ENCODE results near the gene PTPRK. TPM values are rescaled to one million over a fixed set of nuclear protein-coding genes. Genes with fewer than 3 reads are reported as not detected.

Gene PTPRK
- total and polyA plus RNA-seq, 10 of the 15 experiments (the other 5 are each of a cell fraction or from before 2014, with no cell fraction given) = 0.23 to 1.9 (median 0.55) TPM

DNA sequence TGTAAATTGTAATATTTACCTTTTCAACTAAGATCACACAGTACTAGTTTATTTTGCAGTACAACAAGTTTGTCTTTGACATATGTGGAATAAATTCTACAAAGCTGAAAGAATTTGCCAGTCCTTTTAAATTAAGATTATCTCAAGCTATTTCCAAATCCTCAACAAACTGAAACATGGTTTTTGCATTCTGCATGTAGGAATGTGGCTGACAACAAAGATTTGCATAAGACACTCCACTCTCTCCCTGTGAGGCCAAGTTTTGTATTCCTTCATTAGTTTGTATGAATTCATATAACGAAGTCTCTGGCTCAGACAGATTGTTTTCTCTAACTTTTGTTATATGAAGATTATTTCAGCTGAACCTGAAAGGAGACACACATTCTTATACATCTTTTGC, 495.4 kb downstream of the PTPRK start:
- Histone ChIP-seq H3K9me3 (replicated peaks; ENCODE audit: control insufficient read depth, insufficient read depth, low read length) (no peaks in the 10 kb centered on the region), H4K20me1 (ENCODE audit: control insufficient read depth, insufficient read depth) (no peaks in the 10 kb centered on the region), H3K4me3 (no peak overlapping the region), H3K9ac (ENCODE audit: control insufficient read depth, insufficient read depth, low read length) (no peak overlapping the region), H3K79me2 (ENCODE audit: control insufficient read depth, insufficient read depth, low read length) (no peaks in the 10 kb centered on the region), H3K4me2 (ENCODE audit: control insufficient read depth, insufficient read depth) (no peak overlapping the region), H3K36me3 (ENCODE audit: control insufficient read depth in 2 of 2, insufficient read depth in 2 of 2, low read length in 1 of 2) (no peaks in the 10 kb centered on the region), H3K27me3 (replicated peaks in 1 of 2; ENCODE audit: control insufficient read depth in 2 of 2, insufficient read depth in 2 of 2, low read length in 1 of 2) (no peaks in the 10 kb centered on the region), H3K27ac (ENCODE audit: control insufficient read depth, insufficient read depth) (no peak overlapping the region), H2AFZ (ENCODE audit: control insufficient read depth, low read depth, low read length) (no peak overlapping the region), H3K4me1 (ENCODE audit: control insufficient read depth, insufficient read depth, low read length) (no peaks in the 10 kb centered on the region)
- POLR2A ChIA-PET = no interaction called here
- RAD21 ChIA-PET (ENCODE audit: unreplicated experiment) = no interaction called here
- BruUV-seq (replicated peaks) = no TSS peak
- 0% methylated on average over 1 of the region's 1 CpG for WGBS (ENCODE audit: insufficient coverage, insufficient replicate concordance, low lambda C conversion rate, missing lambda C conversion rate)
- in situ Hi-C loops (cut with MboI) (no loop called here), intact Hi-C loops (cut with micrococcal nuclease; ENCODE audit: unreplicated experiment) (no loop called here)
- FAIRE-seq (no peak), ATAC-seq (no peak), DNase-seq (ENCODE audit: low read depth, low spot score) (no peak)
- CTCF ChIA-PET = interaction anchor here (0.8 kb wide), 1 partner anchor 703 kb away, joined by 3 read pairs; no protein-coding TSS in a partner anchor
- SMC1A ChIA-PET (ENCODE audit: uncharacterized antibody, unreplicated experiment) = interaction anchor here (0.7 kb wide), 1 partner anchor 9 kb away, joined by 3 read pairs; no protein-coding TSS in a partner anchor
- TF ChIP-seq, protein P1, sequence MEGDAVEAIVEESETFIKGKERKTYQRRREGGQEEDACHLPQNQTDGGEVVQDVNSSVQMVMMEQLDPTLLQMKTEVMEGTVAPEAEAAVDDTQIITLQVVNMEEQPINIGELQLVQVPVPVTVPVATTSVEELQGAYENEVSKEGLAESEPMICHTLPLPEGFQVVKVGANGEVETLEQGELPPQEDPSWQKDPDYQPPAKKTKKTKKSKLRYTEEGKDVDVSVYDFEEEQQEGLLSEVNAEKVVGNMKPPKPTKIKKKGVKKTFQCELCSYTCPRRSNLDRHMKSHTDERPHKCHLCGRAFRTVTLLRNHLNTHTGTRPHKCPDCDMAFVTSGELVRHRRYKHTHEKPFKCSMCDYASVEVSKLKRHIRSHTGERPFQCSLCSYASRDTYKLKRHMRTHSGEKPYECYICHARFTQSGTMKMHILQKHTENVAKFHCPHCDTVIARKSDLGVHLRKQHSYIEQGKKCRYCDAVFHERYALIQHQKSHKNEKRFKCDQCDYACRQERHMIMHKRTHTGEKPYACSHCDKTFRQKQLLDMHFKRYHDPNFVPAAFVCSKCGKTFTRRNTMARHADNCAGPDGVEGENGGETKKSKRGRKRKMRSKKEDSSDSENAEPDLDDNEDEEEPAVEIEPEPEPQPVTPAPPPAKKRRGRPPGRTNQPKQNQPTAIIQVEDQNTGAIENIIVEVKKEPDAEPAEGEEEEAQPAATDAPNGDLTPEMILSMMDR (IDR thresholded peaks at IDR 0.05 in 2 of 3, conservative IDR thresholded peaks at IDR 0.05 in 1 of 3; ENCODE audit: control insufficient read depth in 2 of 3, extremely low read depth in 1 of 3, insufficient read depth in 1 of 3, low read depth in 3 of 3, low read length in 3 of 3) = no peak
- TF ChIP-seq, protein P2, sequence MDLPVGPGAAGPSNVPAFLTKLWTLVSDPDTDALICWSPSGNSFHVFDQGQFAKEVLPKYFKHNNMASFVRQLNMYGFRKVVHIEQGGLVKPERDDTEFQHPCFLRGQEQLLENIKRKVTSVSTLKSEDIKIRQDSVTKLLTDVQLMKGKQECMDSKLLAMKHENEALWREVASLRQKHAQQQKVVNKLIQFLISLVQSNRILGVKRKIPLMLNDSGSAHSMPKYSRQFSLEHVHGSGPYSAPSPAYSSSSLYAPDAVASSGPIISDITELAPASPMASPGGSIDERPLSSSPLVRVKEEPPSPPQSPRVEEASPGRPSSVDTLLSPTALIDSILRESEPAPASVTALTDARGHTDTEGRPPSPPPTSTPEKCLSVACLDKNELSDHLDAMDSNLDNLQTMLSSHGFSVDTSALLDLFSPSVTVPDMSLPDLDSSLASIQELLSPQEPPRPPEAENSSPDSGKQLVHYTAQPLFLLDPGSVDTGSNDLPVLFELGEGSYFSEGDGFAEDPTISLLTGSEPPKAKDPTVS (IDR thresholded peaks at IDR 0.05; ENCODE audit: low read depth, low read length) = no peak
- TF ChIP-seq ELK1 (IDR thresholded peaks at IDR 0.05; ENCODE audit: low read depth, low read length) = no peak
- TF ChIP-seq JUND (IDR thresholded peaks at IDR 0.05; ENCODE audit: low read depth, low read length) = no peak
- TF ChIP-seq, protein P3, sequence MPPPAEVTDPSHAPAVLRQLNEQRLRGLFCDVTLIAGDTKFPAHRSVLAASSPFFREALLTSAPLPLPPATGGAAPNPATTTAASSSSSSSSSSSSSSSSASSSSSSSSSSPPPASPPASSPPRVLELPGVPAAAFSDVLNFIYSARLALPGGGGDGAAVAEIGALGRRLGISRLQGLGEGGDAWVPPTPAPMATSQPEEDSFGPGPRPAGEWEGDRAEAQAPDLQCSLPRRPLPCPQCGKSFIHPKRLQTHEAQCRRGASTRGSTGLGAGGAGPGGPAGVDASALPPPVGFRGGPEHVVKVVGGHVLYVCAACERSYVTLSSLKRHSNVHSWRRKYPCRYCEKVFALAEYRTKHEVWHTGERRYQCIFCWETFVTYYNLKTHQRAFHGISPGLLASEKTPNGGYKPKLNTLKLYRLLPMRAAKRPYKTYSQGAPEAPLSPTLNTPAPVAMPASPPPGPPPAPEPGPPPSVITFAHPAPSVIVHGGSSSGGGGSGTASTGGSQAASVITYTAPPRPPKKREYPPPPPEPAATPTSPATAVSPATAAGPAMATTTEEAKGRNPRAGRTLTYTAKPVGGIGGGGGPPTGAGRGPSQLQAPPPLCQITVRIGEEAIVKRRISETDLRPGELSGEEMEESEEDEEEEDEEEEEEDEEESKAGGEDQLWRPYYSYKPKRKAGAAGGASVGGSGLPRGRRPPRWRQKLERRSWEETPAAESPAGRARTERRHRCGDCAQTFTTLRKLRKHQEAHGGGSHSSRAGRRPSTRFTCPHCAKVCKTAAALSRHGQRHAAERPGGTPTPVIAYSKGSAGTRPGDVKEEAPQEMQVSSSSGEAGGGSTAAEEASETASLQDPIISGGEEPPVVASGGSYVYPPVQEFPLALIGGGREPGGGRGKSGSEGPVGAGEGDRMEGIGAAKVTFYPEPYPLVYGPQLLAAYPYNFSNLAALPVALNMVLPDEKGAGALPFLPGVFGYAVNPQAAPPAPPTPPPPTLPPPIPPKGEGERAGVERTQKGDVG (CRISPR knock-in tag; IDR thresholded peaks at IDR 0.05) = no peak
- no peak for TF ChIP-seq SREBF1 (IDR thresholded peaks at IDR 0.05; ENCODE audit: low read length)
- TF ChIP-seq TCF3 (IDR thresholded peaks at IDR 0.05; ENCODE audit: borderline replicate concordance, insufficient read depth, low read depth, low read length) = no peak
- no peak for TF ChIP-seq SIX5 (IDR thresholded peaks at IDR 0.05; ENCODE audit: low read depth, low read length, severe bottlenecking)
- no peak for TF ChIP-seq NFIC (IDR thresholded peaks at IDR 0.05; ENCODE audit: low read depth, low read length)
- TF ChIP-seq, protein P4, sequence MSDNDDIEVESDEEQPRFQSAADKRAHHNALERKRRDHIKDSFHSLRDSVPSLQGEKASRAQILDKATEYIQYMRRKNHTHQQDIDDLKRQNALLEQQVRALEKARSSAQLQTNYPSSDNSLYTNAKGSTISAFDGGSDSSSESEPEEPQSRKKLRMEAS (IDR thresholded peaks at IDR 0.05; ENCODE audit: low read depth, low read length) = no peak
- TF ChIP-seq HDGF (IDR thresholded peaks at IDR 0.05) = no peak
- TF ChIP-seq STAT3 (IDR thresholded peaks at IDR 0.05; ENCODE audit: low read depth, low read length) = no peak
- no peak for TF ChIP-seq NR2C1 (IDR thresholded peaks at IDR 0.05)
- no peak for TF ChIP-seq ATF7 (IDR thresholded peaks at IDR 0.05; ENCODE audit: low read depth)
- TF ChIP-seq, protein P5, sequence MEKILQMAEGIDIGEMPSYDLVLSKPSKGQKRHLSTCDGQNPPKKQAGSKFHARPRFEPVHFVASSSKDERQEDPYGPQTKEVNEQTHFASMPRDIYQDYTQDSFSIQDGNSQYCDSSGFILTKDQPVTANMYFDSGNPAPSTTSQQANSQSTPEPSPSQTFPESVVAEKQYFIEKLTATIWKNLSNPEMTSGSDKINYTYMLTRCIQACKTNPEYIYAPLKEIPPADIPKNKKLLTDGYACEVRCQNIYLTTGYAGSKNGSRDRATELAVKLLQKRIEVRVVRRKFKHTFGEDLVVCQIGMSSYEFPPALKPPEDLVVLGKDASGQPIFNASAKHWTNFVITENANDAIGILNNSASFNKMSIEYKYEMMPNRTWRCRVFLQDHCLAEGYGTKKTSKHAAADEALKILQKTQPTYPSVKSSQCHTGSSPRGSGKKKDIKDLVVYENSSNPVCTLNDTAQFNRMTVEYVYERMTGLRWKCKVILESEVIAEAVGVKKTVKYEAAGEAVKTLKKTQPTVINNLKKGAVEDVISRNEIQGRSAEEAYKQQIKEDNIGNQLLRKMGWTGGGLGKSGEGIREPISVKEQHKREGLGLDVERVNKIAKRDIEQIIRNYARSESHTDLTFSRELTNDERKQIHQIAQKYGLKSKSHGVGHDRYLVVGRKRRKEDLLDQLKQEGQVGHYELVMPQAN (conservative IDR thresholded peaks at IDR 0.05) = no peak

Data from GM12878 (cell line).